GM12891 (cell line): Measurements from ENCODE around the gene TRAP1.

Source experiments
- PAX5 ChIP-seq: IDR thresholded peaks from 2 replicates; pipeline ENCODE4 v1.6.1; 2011; ENCODE audit warnings: low read length, moderate library complexity, mild to moderate bottlenecking; ENCODE audit not compliant: insufficient read depth, severe bottlenecking
- POLR2A ChIP-seq: IDR thresholded peaks from 2 replicates; pipeline ENCODE4 v1.6.1; 2011; ENCODE audit warnings: low read depth, low read length, control low read depth
- POLR2AphosphoS5 ChIP-seq: IDR thresholded peaks from 2 replicates; pipeline ENCODE4 v1.6.1; 2011; ENCODE audit warnings: low read depth, low read length, control low read depth
- POU2F2 ChIP-seq: IDR thresholded peaks from 2 replicates; pipeline ENCODE4 v1.6.1; 2011; ENCODE audit warnings: low read depth, mild to moderate bottlenecking, control low read depth, low read length, moderate library complexity
- TAF1 ChIP-seq: IDR thresholded peaks from 2 replicates; pipeline ENCODE4 v1.6.1; 2011; ENCODE audit warnings: low read depth, low read length, control low read depth

DNA sequence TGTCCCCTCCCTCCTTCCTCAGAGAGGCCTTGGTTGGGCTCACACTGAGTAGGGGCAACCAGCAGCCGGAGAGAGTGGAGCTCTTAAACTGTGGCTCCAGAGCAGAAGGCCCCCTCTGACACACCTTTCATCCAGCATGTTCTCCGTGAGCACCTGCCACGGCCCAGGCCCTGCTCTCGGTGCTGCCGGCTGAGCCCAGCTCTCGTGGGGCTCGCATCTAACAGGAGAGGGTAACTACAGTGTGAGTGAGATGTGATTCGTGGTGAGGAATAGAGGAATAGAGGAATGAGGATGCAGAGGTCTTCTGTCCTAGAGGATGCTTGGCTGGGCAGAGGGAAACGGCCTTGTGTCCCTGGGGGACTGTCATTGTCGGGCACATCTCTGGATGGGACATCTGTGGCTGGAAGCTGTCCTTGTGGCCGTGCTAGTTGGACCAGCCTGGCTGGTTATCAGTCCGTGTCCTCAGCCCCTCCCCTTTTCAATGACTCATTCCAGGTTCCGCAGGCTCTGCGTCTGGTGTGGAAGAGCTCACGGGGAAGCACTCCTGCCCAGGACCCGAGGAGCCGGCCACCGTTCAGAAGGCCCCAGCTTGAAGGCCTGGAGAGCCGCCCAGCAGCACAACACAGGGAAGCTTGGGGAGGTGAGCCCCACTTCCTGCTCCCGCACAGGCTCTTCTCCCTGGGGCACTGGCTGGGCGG, 74.8 kb downstream of the TRAP1 start:
- no peak for TF ChIP-seq POLR2A
- TF ChIP-seq POLR2AphosphoS5: no peak
- no peak for TF ChIP-seq TAF1
- no peak for TF ChIP-seq PAX5
- TF ChIP-seq POU2F2: no peak
